ENCODE data around the gene MAPT.

Gene MAPT

GRCh38 chr17:45977976-45978626 lies 83.7 kb downstream of the MAPT start:
- no peak overlapping the region for H3K4me2 ChIP-seq (ENCODE audit: low read length)
- H3K27ac ChIP-seq (ENCODE audit: low read depth, low read length) = no peak overlapping the region

DNA sequence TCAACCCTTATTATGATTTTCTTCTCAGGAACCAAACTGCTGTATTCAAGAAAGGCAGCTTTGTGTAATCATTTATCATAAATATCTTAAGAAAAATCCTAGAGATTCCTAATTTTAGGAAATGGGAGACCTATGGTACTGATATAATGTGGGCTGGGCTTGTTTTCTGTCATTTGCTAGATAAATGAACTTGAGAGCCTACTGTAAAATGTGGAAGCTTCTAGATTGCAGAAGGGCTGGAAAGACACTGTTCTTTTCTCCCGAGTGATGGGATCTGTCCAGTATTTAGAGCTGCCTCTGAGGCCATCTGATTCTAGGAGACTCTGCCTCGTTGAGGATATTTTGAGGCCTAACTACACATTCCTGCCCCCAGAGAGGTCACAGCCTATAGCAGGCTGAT lies 84.8 kb downstream of the MAPT start:
- Histone ChIP-seq H3K9me2 (replicated peaks; ENCODE audit: control insufficient read depth, low read length) (no peaks in the 10 kb centered on the region), H4K20me1 (ENCODE audit: control insufficient read depth, insufficient read depth, low read depth, low read length) (no peaks in the 10 kb centered on the region), H3K36me3 (ENCODE audit: control insufficient read depth, low read length) (no peaks in the 10 kb centered on the region), H3K27ac (ENCODE audit: low read depth, low read length) (no peak overlapping the region), H3F3A (ENCODE audit: control insufficient read depth, insufficient read depth) (no peaks in the 10 kb centered on the region), H3K4me1 (ENCODE audit: control insufficient read depth, low read length) (peaks cover 11% of the 10 kb centered on the region), H3K4me3 (ENCODE audit: low read length) (no peak overlapping the region), H3K9me3 (ENCODE audit: control insufficient read depth, insufficient read depth, low read length) (no peaks in the 10 kb centered on the region), H3K79me2 (ENCODE audit: control insufficient read depth, low read length) (no peaks in the 10 kb centered on the region), H3K4me2 (ENCODE audit: low read length) (no peak overlapping the region), H3K27me3 (ENCODE audit: control insufficient read depth, low read length) (no peaks in the 10 kb centered on the region; the same call in 1 of the 2 replicates)
- TF ChIP-seq CTCF (IDR thresholded peaks at IDR 0.05; ENCODE audit: low read depth, low read length, poor library complexity, severe bottlenecking) = no peak
- no peak for TF ChIP-seq EZH2phosphoT487 (IDR thresholded peaks at IDR 0.05; ENCODE audit: borderline replicate concordance, low read length)

More at GRCh38 chr17:45977976-45978626, 83.7 kb downstream of the MAPT start:
- H3K79me2 ChIP-seq (ENCODE audit: control insufficient read depth, low read length) = no peaks in the 10 kb centered on the region
- no peak overlapping the region for H3K4me3 ChIP-seq (ENCODE audit: low read length)
- H3K27me3 ChIP-seq (ENCODE audit: control insufficient read depth, low read length) = peaks cover 7% of the 10 kb centered on the region; the same call in 1 of the 2 replicates
- no peaks in the 10 kb centered on the region for H3K36me3 ChIP-seq (ENCODE audit: control insufficient read depth, low read length)
- no peaks in the 10 kb centered on the region for H4K20me1 ChIP-seq (ENCODE audit: control insufficient read depth, insufficient read depth, low read depth, low read length)
- no peaks in the 10 kb centered on the region for H3K9me3 ChIP-seq (ENCODE audit: control insufficient read depth, insufficient read depth, low read length)
- peaks cover 11% of the 10 kb centered on the region for H3K4me1 ChIP-seq (ENCODE audit: control insufficient read depth, low read length)
- H3K9me2 ChIP-seq (replicated peaks; ENCODE audit: control insufficient read depth, low read length) = no peaks in the 10 kb centered on the region
- TF ChIP-seq EZH2phosphoT487 (IDR thresholded peaks at IDR 0.05; ENCODE audit: borderline replicate concordance, low read length) = no peak
- TF ChIP-seq CTCF (IDR thresholded peaks at IDR 0.05; ENCODE audit: low read depth, low read length, poor library complexity, severe bottlenecking) = no peak
- no peaks in the 10 kb centered on the region for H3F3A ChIP-seq (ENCODE audit: control insufficient read depth, insufficient read depth)

GRCh38 chr17:45980855-45981254 lies 86.5 kb downstream of the MAPT start:
- TF ChIP-seq EZH2phosphoT487 (IDR thresholded peaks at IDR 0.05; ENCODE audit: borderline replicate concordance, low read length) = no peak
- no peak for TF ChIP-seq CTCF (IDR thresholded peaks at IDR 0.05; ENCODE audit: low read depth, low read length, poor library complexity, severe bottlenecking)
- no peaks in the 10 kb centered on the region for H4K20me1 ChIP-seq (ENCODE audit: control insufficient read depth, insufficient read depth, low read depth, low read length)
- no peaks in the 10 kb centered on the region for H3K79me2 ChIP-seq (ENCODE audit: control insufficient read depth, low read length)
- no peaks in the 10 kb centered on the region; the same call in 1 of the 2 replicates for H3K4me1 ChIP-seq (ENCODE audit: control insufficient read depth, low read length)
- no peaks in the 10 kb centered on the region for H3F3A ChIP-seq (ENCODE audit: control insufficient read depth, insufficient read depth)
- H3K27me3 ChIP-seq (ENCODE audit: control insufficient read depth, low read length) = no peaks in the 10 kb centered on the region; the same call in 1 of the 2 replicates
- H3K4me3 ChIP-seq (ENCODE audit: low read length) = no peak overlapping the region
- H3K27ac ChIP-seq (ENCODE audit: low read depth, low read length) = no peak overlapping the region
- no peaks in the 10 kb centered on the region for H3K9me2 ChIP-seq (replicated peaks; ENCODE audit: control insufficient read depth, low read length)
- H3K4me2 ChIP-seq (ENCODE audit: low read length) = no peak overlapping the region
- no peaks in the 10 kb centered on the region for H3K9me3 ChIP-seq (ENCODE audit: control insufficient read depth, insufficient read depth, low read length)
- no peaks in the 10 kb centered on the region for H3K36me3 ChIP-seq (ENCODE audit: control insufficient read depth, low read length)
